NCI-H446 (cell line): Measurements from ENCODE around the gene ACO2.

Source experiments
- DNase-seq, 2 experiments: peaks; one replicate each; lab custom pipeline; 2025; lab: John Stamatoyannopoulos, UW

The ACO2 gene

GRCh38 chr22:41523464-41524221 is 54.7 kb downstream of the ACO2 start:
- DNase-seq = no peak

GRCh38 chr22:41524251-41524661 is 55.3 kb downstream of the ACO2 start:
- DNase-seq = no peak

- DNase-seq = no peak
These were observed 56.0 kb downstream of the ACO2 start for GRCh38 chr22:41524809-41525449.

GRCh38 chr22:41525450-41526225 is 56.7 kb downstream of the ACO2 start:
- DNase-seq = no peak

- DNase-seq = no peak
These were observed 57.4 kb downstream of the ACO2 start for GRCh38 chr22:41526226-41526829.

- no peak for DNase-seq
These were observed 58.2 kb downstream of the ACO2 start for GRCh38 chr22:41526830-41527799.

GRCh38 chr22:41528132-41528766 is 59.3 kb downstream of the ACO2 start:
- no peak for DNase-seq

GRCh38 chr22:41528938-41529561 is 60.1 kb downstream of the ACO2 start:
- no peak for DNase-seq

- DNase-seq = no peak
These were observed 62.2 kb downstream of the ACO2 start for GRCh38 chr22:41530890-41531714.

GRCh38 chr22:41531715-41532477 is 63.0 kb downstream of the ACO2 start:
- DNase-seq = no peak

GRCh38 chr22:41532908-41533825 is 64.2 kb downstream of the ACO2 start:
- peak; percentile 30 to 44 for DNase-seq

GRCh38 chr22:41534219-41534618 is 65.3 kb downstream of the ACO2 start:
- DNase-seq = no peak

GRCh38 chr22:41535244-41535643 is 66.3 kb downstream of the ACO2 start:
- DNase-seq = no peak

GRCh38 chr22:41537203-41537602 is 68.3 kb downstream of the ACO2 start:
- no peak for DNase-seq

GRCh38 chr22:41538583-41538982 is 69.7 kb downstream of the ACO2 start:
- no peak for DNase-seq

GRCh38 chr22:41539146-41540005 is 70.5 kb downstream of the ACO2 start:
- no peak for DNase-seq

- DNase-seq = no peak
These were observed 71.0 kb downstream of the ACO2 start for GRCh38 chr22:41540006-41540315.
